ENCODE results near the gene MSANTD3. TPM values are rescaled to one million over a fixed set of nuclear protein-coding genes. Genes with fewer than 3 reads are reported as not detected.

MSANTD3 gene
- total RNA-seq: 65.0 and 69.6 TPM in 2 replicates

GRCh38 chr9:100426530-100427365, at the start of gene MSANTD3:
TSS of gene MSANTD3 (plus strand) at chr9:100427143. CDS start at chr9:100441939, 14,796 bp downstream.

DNA sequence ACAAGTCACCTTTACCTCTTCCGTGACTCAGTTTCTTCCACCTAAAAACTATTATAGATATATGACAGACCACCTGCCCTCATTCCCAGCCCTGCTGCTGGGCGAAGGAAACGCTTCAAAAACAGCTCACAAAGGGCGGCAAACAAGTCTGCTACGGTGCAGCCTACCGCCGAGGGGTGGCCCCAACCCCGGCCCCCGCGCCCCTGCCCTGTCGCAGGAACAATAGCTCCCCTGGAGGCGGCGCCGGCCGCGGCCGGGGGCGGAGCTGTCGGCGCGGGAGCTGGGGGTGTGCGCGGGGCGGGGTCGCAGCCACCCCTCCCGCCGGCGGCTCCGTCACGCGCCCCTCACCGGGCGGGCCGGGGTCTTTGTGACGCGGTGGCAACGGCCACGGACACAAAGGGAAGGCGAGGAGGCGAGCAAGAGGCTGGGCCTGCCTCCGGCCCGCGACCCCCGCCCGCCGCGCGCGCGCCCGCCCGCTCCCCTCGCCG, 45.9 kb downstream of the MSANTD3 start, which contains the start of gene TMEFF1:
Gene TMEFF1, plus strand, starts transcription at position 362 of the 488 bp plus-strand sequence. CDS start 396 bp downstream, outside the sequence.

Other genes with a start within 250 kb of the MSANTD3 start
- gene TEX10, start 74.2 kb upstream of the MSANTD3 start, total RNA-seq: 23.1 and 32.1 TPM in 2 replicates
- gene TMEFF1, start 46.0 kb downstream of the MSANTD3 start, total RNA-seq: 3.8 and 7.8 TPM in 2 replicates
- 0.65 and 1.7 TPM in 2 replicates for gene CAVIN4, start 150.9 kb downstream of the MSANTD3 start, total RNA-seq